HL-60 (cell line): Measurements from ENCODE around the gene FOXP1.

Source experiments
- DNase-seq, 2 experiments: peaks; one replicate each; pipeline ENCODE4 v3.0.0-alpha.2; 2010 to 2020; ENCODE audit warnings: low read depth in 1 of 2, low spot score in 1 of 2
- H3K27ac ChIP-seq: fragments of 250-450 bp; sonication (Bioruptor Pico); replicated peaks from 2 replicates; pipeline ENCODE4 v1.5.1; 2020; ENCODE audit warnings: mild to moderate bottlenecking, moderate library complexity
- H3K27me3 ChIP-seq: fragments of 250-450 bp; sonication (Bioruptor Pico); 2 replicates; pipeline ENCODE4 v1.5.1; 2021; ENCODE audit warnings: mild to moderate bottlenecking, moderate library complexity; ENCODE audit not compliant: insufficient read depth, poor library complexity, severe bottlenecking
- H3K4me3 ChIP-seq: replicated peaks from 2 replicates; pipeline ENCODE4 v1.5.1; 2011; ENCODE audit warnings: mild to moderate bottlenecking, control low read depth, low read length; ENCODE audit not compliant: insufficient read depth
- CTCF ChIP-seq: IDR thresholded peaks from one replicate; pipeline ENCODE4 v1.5.1; 2011; ENCODE audit warnings: low read length, control low read depth, inconsistent platforms; ENCODE audit not compliant: insufficient read depth
- GABPA ChIP-seq: IDR thresholded peaks from 2 replicates; pipeline ENCODE4 v1.6.1; 2012; ENCODE audit warnings: low read depth
- POLR2AphosphoS5 ChIP-seq: IDR thresholded peaks from 2 replicates; pipeline ENCODE4 v1.6.1; 2012; ENCODE audit warnings: low read depth
- REST ChIP-seq: IDR thresholded peaks from 2 replicates; pipeline ENCODE4 v1.6.1; 2012; ENCODE audit warnings: low read depth; ENCODE audit not compliant: insufficient replicate concordance
- SPI1 ChIP-seq: IDR thresholded peaks from 2 replicates; pipeline ENCODE4 v1.6.1; 2012; ENCODE audit warnings: low read depth, mild to moderate bottlenecking, borderline replicate concordance

Gene FOXP1

GRCh38 chr3:71406972-71407810, 176.3 kb downstream of the FOXP1 start:
- H3K27ac ChIP-seq, result no peak overlapping the region
- TF ChIP-seq CTCF, result no peak
- no peak for TF ChIP-seq REST
- no peak for TF ChIP-seq GABPA
- TF ChIP-seq SPI1, result no peak
- TF ChIP-seq POLR2AphosphoS5, result no peak
- DNase-seq, result no peak

GRCh38 chr3:71402911-71403310, 180.6 kb downstream of the FOXP1 start:
- H3K27ac ChIP-seq, result no peak overlapping the region

More at GRCh38 chr3:71406972-71407810, 176.3 kb downstream of the FOXP1 start:
- H3K4me3 ChIP-seq, result no peak overlapping the region
- H3K27me3 ChIP-seq, result no peaks in the 10 kb centered on the region

More at GRCh38 chr3:71402911-71403310, 180.6 kb downstream of the FOXP1 start:
- Histone ChIP-seq H3K4me3 (no peak overlapping the region), H3K27me3 (no peaks in the 10 kb centered on the region)
- no peak for DNase-seq
- TF ChIP-seq POLR2AphosphoS5, result no peak
- no peak for TF ChIP-seq GABPA
- no peak for TF ChIP-seq CTCF
- no peak for TF ChIP-seq SPI1
- no peak for TF ChIP-seq REST
